Measurements from ENCODE around the gene GPR26.

- TF ChIP-seq EP300 (IDR thresholded peaks at IDR 0.05) (no peak), POLR2A (IDR thresholded peaks at IDR 0.05) (no peak)
Measured at GRCh38 chr10:123624086-123624485, 42.1 kb upstream of the GPR26 start.
